ENCODE measurements around the gene OXT.
"Not testable (repeated sequence)": the region's sequence is repeated elsewhere in the genome, so short reads cannot be mapped to it uniquely, and the experiment has no call there.

Gene OXT

DNA sequence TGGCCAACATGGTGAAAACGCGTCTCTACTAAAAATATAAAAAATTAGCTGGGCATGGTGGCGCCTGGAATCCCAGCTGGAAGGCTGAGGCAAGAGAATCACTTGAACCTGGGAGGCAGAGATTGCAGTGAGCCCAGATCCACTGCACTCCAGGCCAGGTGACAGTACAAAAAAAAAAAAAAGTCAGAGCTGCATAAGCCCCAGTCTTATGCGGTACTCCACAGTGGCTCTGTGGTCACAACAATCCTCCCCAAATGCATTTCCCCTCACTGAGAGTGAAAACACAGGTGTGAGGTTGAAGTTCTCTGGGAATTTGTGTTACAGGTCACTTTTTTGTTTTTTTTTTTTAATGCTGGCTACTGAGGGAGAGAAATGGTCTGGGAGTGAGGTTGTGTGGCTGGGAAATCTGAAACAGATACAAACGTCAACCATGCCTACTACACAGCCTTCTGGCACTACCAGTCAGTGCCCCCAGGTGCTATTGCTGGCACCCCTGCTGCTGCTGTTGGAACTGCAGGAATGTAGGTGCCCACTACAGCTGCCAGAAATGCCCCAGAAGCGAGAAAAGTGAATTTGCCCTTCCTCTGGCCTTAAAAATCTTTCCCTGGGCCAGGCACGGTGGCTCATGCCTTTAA lies 19.9 kb upstream of the OXT start (continued):
- TF ChIP-seq, protein P1, sequence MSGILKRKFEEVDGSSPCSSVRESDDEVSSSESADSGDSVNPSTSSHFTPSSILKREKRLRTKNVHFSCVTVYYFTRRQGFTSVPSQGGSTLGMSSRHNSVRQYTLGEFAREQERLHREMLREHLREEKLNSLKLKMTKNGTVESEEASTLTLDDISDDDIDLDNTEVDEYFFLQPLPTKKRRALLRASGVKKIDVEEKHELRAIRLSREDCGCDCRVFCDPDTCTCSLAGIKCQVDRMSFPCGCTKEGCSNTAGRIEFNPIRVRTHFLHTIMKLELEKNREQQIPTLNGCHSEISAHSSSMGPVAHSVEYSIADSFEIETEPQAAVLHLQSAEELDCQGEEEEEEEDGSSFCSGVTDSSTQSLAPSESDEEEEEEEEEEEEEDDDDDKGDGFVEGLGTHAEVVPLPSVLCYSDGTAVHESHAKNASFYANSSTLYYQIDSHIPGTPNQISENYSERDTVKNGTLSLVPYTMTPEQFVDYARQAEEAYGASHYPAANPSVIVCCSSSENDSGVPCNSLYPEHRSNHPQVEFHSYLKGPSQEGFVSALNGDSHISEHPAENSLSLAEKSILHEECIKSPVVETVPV (CRISPR knock-in tag; IDR thresholded peaks at IDR 0.05), result no peak
- TF ChIP-seq ESRRG (CRISPR knock-in tag; IDR thresholded peaks at IDR 0.05), result no peak
- no peak for TF ChIP-seq ZFP30 (CRISPR knock-in tag; IDR thresholded peaks at IDR 0.05)

DNA sequence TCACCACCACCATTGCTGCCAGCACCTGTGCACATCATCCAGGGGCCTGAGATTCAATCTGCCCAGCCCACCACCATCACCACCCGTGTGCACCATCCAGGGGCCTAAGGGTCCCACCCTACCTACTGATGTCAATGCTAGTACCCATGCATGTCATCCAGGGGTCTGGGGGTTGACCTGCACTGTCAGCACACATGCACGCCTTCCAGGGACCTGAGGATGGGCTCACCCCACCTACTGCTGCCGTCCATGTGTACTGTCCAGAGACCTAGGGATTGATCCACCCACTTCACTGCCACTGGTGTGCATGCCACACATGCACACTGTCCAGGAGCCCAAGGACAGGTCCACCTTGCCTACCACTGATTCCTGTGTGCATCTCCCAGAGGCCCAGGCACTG lies 11.9 kb upstream of the OXT start:
- TF ChIP-seq PPARA (CRISPR knock-in tag; IDR thresholded peaks at IDR 0.05; ENCODE audit: borderline replicate concordance), result no peak
- TF ChIP-seq, protein P1 (CRISPR knock-in tag; IDR thresholded peaks at IDR 0.05), result no peak
- TF ChIP-seq, protein P2, sequence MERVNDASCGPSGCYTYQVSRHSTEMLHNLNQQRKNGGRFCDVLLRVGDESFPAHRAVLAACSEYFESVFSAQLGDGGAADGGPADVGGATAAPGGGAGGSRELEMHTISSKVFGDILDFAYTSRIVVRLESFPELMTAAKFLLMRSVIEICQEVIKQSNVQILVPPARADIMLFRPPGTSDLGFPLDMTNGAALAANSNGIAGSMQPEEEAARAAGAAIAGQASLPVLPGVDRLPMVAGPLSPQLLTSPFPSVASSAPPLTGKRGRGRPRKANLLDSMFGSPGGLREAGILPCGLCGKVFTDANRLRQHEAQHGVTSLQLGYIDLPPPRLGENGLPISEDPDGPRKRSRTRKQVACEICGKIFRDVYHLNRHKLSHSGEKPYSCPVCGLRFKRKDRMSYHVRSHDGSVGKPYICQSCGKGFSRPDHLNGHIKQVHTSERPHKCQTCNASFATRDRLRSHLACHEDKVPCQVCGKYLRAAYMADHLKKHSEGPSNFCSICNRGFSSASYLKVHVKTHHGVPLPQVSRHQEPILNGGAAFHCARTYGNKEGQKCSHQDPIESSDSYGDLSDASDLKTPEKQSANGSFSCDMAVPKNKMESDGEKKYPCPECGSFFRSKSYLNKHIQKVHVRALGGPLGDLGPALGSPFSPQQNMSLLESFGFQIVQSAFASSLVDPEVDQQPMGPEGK (CRISPR knock-in tag; IDR thresholded peaks at IDR 0.05; ENCODE audit: borderline replicate concordance), result no peak
- no peak for TF ChIP-seq ZNF565 (CRISPR knock-in tag; conservative IDR thresholded peaks at IDR 0.05; ENCODE audit: low read depth)
- no peak for TF ChIP-seq SNAI2 (CRISPR knock-in tag; IDR thresholded peaks at IDR 0.05)
- no peak for TF ChIP-seq ESRRG (CRISPR knock-in tag; IDR thresholded peaks at IDR 0.05)
- TF ChIP-seq, protein P3, sequence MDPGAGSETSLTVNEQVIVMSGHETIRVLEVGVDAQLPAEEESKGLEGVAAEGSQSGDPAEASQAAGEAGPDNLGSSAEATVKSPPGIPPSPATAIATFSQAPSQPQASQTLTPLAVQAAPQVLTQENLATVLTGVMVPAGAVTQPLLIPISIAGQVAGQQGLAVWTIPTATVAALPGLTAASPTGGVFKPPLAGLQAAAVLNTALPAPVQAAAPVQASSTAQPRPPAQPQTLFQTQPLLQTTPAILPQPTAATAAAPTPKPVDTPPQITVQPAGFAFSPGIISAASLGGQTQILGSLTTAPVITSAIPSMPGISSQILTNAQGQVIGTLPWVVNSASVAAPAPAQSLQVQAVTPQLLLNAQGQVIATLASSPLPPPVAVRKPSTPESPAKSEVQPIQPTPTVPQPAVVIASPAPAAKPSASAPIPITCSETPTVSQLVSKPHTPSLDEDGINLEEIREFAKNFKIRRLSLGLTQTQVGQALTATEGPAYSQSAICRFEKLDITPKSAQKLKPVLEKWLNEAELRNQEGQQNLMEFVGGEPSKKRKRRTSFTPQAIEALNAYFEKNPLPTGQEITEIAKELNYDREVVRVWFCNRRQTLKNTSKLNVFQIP (CRISPR knock-in tag; IDR thresholded peaks at IDR 0.05; ENCODE audit: borderline replicate concordance, low read depth), result no peak
- no peak for TF ChIP-seq BACH2 (CRISPR knock-in tag; IDR thresholded peaks at IDR 0.05; ENCODE audit: borderline replicate concordance)
- TF ChIP-seq ZFP30 (CRISPR knock-in tag; IDR thresholded peaks at IDR 0.05), result no peak

DNA sequence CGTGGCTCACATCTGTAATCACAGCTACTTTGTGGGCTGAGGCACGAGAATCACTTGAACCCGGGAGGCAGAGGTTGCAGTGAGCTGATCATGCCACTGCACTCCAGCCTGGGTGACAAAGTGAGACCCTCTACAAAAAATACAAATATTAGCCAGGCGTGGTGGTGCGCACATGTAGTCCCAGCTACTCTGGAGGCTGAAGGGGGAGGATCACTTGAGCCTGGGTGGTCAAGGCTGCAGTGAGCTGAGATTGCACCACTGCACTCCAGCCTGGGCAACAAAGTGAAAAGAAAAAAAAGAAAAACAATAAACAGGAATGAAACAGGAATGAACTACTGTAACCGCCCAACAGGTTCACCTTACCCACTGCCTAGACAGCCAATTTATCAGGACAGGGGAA lies 7.3 kb upstream of the OXT start:
- not testable (repeated sequence) for ATAC-seq

More for the DNA sequence above, 11.9 kb upstream of the OXT start:
- no peak for ATAC-seq

DNA sequence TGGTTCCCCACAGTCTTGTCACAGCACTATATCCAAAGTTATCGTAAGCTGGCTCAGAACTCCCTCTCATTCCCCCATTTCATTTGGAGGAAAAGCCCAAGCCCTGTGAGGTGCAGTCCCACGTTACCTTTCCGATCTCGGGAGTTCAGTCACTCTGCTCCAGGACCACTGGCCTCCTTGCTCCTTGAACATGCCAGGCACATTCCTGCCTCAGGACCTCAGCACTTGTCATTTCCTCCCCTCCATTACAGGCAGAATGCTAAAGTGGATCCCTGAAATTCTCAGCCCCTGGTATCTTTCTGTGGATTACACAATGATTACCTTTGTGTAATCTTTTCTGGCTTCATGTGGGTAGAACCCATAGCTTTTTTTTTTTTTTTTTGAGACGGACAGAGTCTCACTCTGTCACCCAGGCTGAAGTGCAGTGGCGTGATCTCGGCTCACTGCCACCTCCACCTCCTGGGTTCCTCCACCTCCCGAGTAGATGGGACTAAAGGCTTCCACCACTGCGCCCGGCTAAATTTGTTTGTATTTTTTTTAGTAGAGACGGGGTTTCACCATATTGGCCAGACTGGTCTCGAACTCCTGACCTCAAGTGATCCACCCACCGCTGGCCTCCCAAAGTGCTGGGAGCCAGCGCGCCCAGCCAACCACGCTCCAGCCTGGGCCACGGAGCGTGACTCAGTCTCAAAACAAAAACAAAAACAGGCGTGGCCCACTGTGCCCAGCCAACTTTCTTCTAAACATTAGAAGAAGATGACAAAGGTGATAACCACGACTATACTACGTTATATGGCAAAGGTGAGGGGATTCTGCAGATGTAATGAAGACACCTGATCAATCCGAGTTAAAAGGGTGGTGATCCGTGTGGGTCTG lies 4.0 kb upstream of the OXT start:
- no peak for ATAC-seq
- TF ChIP-seq, protein P4, sequence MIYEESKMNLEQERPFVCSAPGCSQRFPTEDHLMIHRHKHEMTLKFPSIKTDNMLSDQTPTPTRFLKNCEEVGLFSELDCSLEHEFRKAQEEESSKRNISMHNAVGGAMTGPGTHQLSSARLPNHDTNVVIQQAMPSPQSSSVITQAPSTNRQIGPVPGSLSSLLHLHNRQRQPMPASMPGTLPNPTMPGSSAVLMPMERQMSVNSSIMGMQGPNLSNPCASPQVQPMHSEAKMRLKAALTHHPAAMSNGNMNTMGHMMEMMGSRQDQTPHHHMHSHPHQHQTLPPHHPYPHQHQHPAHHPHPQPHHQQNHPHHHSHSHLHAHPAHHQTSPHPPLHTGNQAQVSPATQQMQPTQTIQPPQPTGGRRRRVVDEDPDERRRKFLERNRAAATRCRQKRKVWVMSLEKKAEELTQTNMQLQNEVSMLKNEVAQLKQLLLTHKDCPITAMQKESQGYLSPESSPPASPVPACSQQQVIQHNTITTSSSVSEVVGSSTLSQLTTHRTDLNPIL (CRISPR knock-in tag; IDR thresholded peaks at IDR 0.05; ENCODE audit: low read depth), result no peak
- TF ChIP-seq SNAI2 (CRISPR knock-in tag; IDR thresholded peaks at IDR 0.05), result no peak
- no peak for TF ChIP-seq ZFP30 (CRISPR knock-in tag; IDR thresholded peaks at IDR 0.05)

DNA sequence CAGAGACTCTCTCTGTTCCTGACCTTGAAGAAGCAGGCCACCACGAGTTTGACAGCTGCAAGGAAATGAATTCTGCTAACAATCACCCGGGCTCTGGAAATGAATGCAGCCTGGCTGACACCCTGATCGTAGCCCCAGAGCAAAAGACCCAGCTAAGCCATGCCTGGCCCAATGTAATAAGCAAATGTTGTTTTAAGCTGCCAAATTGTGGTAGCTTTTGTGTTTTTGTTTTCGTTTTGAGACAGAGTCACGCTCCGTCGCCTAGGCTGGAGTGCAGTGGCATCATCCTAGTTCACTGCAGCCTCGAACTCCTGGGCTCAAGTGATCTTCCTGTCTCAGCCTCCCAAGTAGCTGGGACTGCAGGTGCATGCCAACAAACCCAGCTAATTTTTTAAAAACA lies 3.3 kb upstream of the OXT start:
- TF ChIP-seq ISL1 (CRISPR knock-in tag; IDR thresholded peaks at IDR 0.05) (no peak), OSR1 (CRISPR knock-in tag; IDR thresholded peaks at IDR 0.05) (no peak), RARB (CRISPR knock-in tag; IDR thresholded peaks at IDR 0.05) (no peak), ZNF8 (CRISPR knock-in tag; IDR thresholded peaks at IDR 0.05) (no peak), ARNTL (CRISPR knock-in tag; IDR thresholded peaks at IDR 0.05; ENCODE audit: borderline replicate concordance, low read depth) (no peak), BACH2 (CRISPR knock-in tag; IDR thresholded peaks at IDR 0.05; ENCODE audit: borderline replicate concordance) (no peak), ZFP30 (CRISPR knock-in tag; IDR thresholded peaks at IDR 0.05) (no peak)
- TF ChIP-seq, protein P5, sequence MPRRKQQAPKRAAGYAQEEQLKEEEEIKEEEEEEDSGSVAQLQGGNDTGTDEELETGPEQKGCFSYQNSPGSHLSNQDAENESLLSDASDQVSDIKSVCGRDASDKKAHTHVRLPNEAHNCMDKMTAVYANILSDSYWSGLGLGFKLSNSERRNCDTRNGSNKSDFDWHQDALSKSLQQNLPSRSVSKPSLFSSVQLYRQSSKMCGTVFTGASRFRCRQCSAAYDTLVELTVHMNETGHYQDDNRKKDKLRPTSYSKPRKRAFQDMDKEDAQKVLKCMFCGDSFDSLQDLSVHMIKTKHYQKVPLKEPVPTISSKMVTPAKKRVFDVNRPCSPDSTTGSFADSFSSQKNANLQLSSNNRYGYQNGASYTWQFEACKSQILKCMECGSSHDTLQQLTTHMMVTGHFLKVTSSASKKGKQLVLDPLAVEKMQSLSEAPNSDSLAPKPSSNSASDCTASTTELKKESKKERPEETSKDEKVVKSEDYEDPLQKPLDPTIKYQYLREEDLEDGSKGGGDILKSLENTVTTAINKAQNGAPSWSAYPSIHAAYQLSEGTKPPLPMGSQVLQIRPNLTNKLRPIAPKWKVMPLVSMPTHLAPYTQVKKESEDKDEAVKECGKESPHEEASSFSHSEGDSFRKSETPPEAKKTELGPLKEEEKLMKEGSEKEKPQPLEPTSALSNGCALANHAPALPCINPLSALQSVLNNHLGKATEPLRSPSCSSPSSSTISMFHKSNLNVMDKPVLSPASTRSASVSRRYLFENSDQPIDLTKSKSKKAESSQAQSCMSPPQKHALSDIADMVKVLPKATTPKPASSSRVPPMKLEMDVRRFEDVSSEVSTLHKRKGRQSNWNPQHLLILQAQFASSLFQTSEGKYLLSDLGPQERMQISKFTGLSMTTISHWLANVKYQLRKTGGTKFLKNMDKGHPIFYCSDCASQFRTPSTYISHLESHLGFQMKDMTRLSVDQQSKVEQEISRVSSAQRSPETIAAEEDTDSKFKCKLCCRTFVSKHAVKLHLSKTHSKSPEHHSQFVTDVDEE (CRISPR knock-in tag; IDR thresholded peaks at IDR 0.05), result no peak
- ATAC-seq, result no peak

Data from SK-N-SH treated with all-trans-retinoic acid at 6 μM for 48 hours (cell line).